Measurements from ENCODE around the gene AGBL1.

AGBL1 gene

GRCh38 chr15:86060674-86061073 is 19.0 kb upstream of the AGBL1 start:
- H3K4me3 ChIP-seq (ENCODE audit: low read depth in 1 of 2, low read length in 2 of 2) = no peak overlapping the region
- H3K27me3 ChIP-seq (ENCODE audit: low read depth, low read length) = no peaks in the 10 kb centered on the region
- H3K36me3 ChIP-seq (ENCODE audit: control insufficient read depth in 1 of 2, insufficient read depth in 2 of 2, low read length in 2 of 2) = no peaks in the 10 kb centered on the region
- H3K9me3 ChIP-seq (ENCODE audit: control insufficient read depth in 1 of 2, low read length in 2 of 2) = no peaks in the 10 kb centered on the region
- no peaks in the 10 kb centered on the region for H3K4me1 ChIP-seq (ENCODE audit: control insufficient read depth in 1 of 2, insufficient read depth in 2 of 2, low read length in 2 of 2)
- no peak overlapping the region for H3K27ac ChIP-seq (ENCODE audit: low read length)

GRCh38 chr15:86061581-86061980 is 18.1 kb upstream of the AGBL1 start:
- no peaks in the 10 kb centered on the region for H3K27me3 ChIP-seq (ENCODE audit: low read depth, low read length)
- no peaks in the 10 kb centered on the region for H3K9me3 ChIP-seq (ENCODE audit: control insufficient read depth in 1 of 2, low read length in 2 of 2)
- no peak overlapping the region for H3K27ac ChIP-seq (ENCODE audit: low read length)

GRCh38 chr15:86062646-86063243 is 16.9 kb upstream of the AGBL1 start:
- no peaks in the 10 kb centered on the region for H3K27me3 ChIP-seq (ENCODE audit: low read depth, low read length)
- H3K36me3 ChIP-seq (ENCODE audit: control insufficient read depth in 1 of 2, insufficient read depth in 2 of 2, low read length in 2 of 2) = no peaks in the 10 kb centered on the region
- no peak overlapping the region for H3K4me3 ChIP-seq (ENCODE audit: low read depth in 1 of 2, low read length in 2 of 2)
- H3K9me3 ChIP-seq (ENCODE audit: control insufficient read depth in 1 of 2, low read length in 2 of 2) = peaks cover 0 to 4% of the 10 kb centered on the region in 2 donors
- H3K27ac ChIP-seq (ENCODE audit: low read length) = no peak overlapping the region
- no peaks in the 10 kb centered on the region for H3K4me1 ChIP-seq (ENCODE audit: control insufficient read depth in 1 of 2, insufficient read depth in 2 of 2, low read length in 2 of 2)

More at GRCh38 chr15:86061581-86061980, 18.1 kb upstream of the AGBL1 start:
- no peaks in the 10 kb centered on the region for H3K36me3 ChIP-seq (ENCODE audit: control insufficient read depth in 1 of 2, insufficient read depth in 2 of 2, low read length in 2 of 2)
- H3K4me3 ChIP-seq (ENCODE audit: low read depth in 1 of 2, low read length in 2 of 2) = no peak overlapping the region
- H3K4me1 ChIP-seq (ENCODE audit: control insufficient read depth in 1 of 2, insufficient read depth in 2 of 2, low read length in 2 of 2) = no peaks in the 10 kb centered on the region

- Histone ChIP-seq H3K36me3 (ENCODE audit: control insufficient read depth in 1 of 2, insufficient read depth in 2 of 2, low read length in 2 of 2) (no peaks in the 10 kb centered on the region), H3K4me1 (ENCODE audit: control insufficient read depth in 1 of 2, insufficient read depth in 2 of 2, low read length in 2 of 2) (no peaks in the 10 kb centered on the region), H3K27ac (ENCODE audit: low read length) (no peak overlapping the region), H3K27me3 (ENCODE audit: low read depth, low read length) (no peaks in the 10 kb centered on the region), H3K4me3 (ENCODE audit: low read depth in 1 of 2, low read length in 2 of 2) (no peak overlapping the region), H3K9me3 (ENCODE audit: control insufficient read depth in 1 of 2, low read length in 2 of 2) (peaks cover 0 to 6% of the 10 kb centered on the region in 2 donors)
Measured at GRCh38 chr15:86063356-86064095, 16.1 kb upstream of the AGBL1 start.

- no peak overlapping the region for H3K4me3 ChIP-seq (ENCODE audit: low read depth in 1 of 2, low read length in 2 of 2)
Measured at GRCh38 chr15:86064326-86064725, 15.3 kb upstream of the AGBL1 start.

GRCh38 chr15:86066174-86066834 is 13.4 kb upstream of the AGBL1 start:
- no peak overlapping the region for H3K4me3 ChIP-seq (ENCODE audit: low read depth in 1 of 2, low read length in 2 of 2)
- no peak overlapping the region for H3K27ac ChIP-seq (ENCODE audit: low read length)
- H3K27me3 ChIP-seq (ENCODE audit: low read depth, low read length) = no peaks in the 10 kb centered on the region
- no peaks in the 10 kb centered on the region for H3K36me3 ChIP-seq (ENCODE audit: control insufficient read depth in 1 of 2, insufficient read depth in 2 of 2, low read length in 2 of 2)
- peaks cover 0 to 6% of the 10 kb centered on the region in 2 donors for H3K9me3 ChIP-seq (ENCODE audit: control insufficient read depth in 1 of 2, low read length in 2 of 2)
- H3K4me1 ChIP-seq (ENCODE audit: control insufficient read depth in 1 of 2, insufficient read depth in 2 of 2, low read length in 2 of 2) = no peaks in the 10 kb centered on the region

More at GRCh38 chr15:86064326-86064725, 15.3 kb upstream of the AGBL1 start:
- Histone ChIP-seq H3K4me1 (ENCODE audit: control insufficient read depth in 1 of 2, insufficient read depth in 2 of 2, low read length in 2 of 2) (no peaks in the 10 kb centered on the region), H3K36me3 (ENCODE audit: control insufficient read depth in 1 of 2, insufficient read depth in 2 of 2, low read length in 2 of 2) (no peaks in the 10 kb centered on the region), H3K27me3 (ENCODE audit: low read depth, low read length) (no peaks in the 10 kb centered on the region), H3K27ac (ENCODE audit: low read length) (no peak overlapping the region), H3K9me3 (ENCODE audit: control insufficient read depth in 1 of 2, low read length in 2 of 2) (peaks cover 0 to 6% of the 10 kb centered on the region in 2 donors)

- peaks cover 0 to under 1% of the 10 kb centered on the region in 2 donors for H3K9me3 ChIP-seq (ENCODE audit: control insufficient read depth in 1 of 2, low read length in 2 of 2)
- H3K4me1 ChIP-seq (ENCODE audit: control insufficient read depth in 1 of 2, insufficient read depth in 2 of 2, low read length in 2 of 2) = no peaks in the 10 kb centered on the region
- no peaks in the 10 kb centered on the region for H3K36me3 ChIP-seq (ENCODE audit: control insufficient read depth in 1 of 2, insufficient read depth in 2 of 2, low read length in 2 of 2)
- no peaks in the 10 kb centered on the region for H3K27me3 ChIP-seq (ENCODE audit: low read depth, low read length)
- no peak overlapping the region for H3K4me3 ChIP-seq (ENCODE audit: low read depth in 1 of 2, low read length in 2 of 2)
- no peak overlapping the region for H3K27ac ChIP-seq (ENCODE audit: low read length)
Measured at GRCh38 chr15:86073281-86073680, 6.4 kb upstream of the AGBL1 start.

- Histone ChIP-seq H3K4me3 (ENCODE audit: low read depth in 1 of 2, low read length in 2 of 2) (no peak overlapping the region), H3K36me3 (ENCODE audit: control insufficient read depth in 1 of 2, insufficient read depth in 2 of 2, low read length in 2 of 2) (no peaks in the 10 kb centered on the region), H3K4me1 (ENCODE audit: control insufficient read depth in 1 of 2, insufficient read depth in 2 of 2, low read length in 2 of 2) (no peaks in the 10 kb centered on the region), H3K27me3 (ENCODE audit: low read depth, low read length) (no peaks in the 10 kb centered on the region), H3K27ac (ENCODE audit: low read length) (no peak overlapping the region), H3K9me3 (ENCODE audit: control insufficient read depth in 1 of 2, low read length in 2 of 2) (no peaks in the 10 kb centered on the region)
Measured at GRCh38 chr15:86076468-86076867, 3.2 kb upstream of the AGBL1 start.

- no peak overlapping the region for H3K27ac ChIP-seq (ENCODE audit: low read length)
- H3K4me1 ChIP-seq (ENCODE audit: control insufficient read depth in 1 of 2, insufficient read depth in 2 of 2, low read length in 2 of 2) = peaks cover 0 to 2% of the 10 kb centered on the region in 2 donors
- H3K9me3 ChIP-seq (ENCODE audit: control insufficient read depth in 1 of 2, low read length in 2 of 2) = no peaks in the 10 kb centered on the region
- H3K4me3 ChIP-seq (ENCODE audit: low read depth in 1 of 2, low read length in 2 of 2) = no peak overlapping the region
- H3K27me3 ChIP-seq (ENCODE audit: low read depth, low read length) = no peaks in the 10 kb centered on the region
- no peaks in the 10 kb centered on the region for H3K36me3 ChIP-seq (ENCODE audit: control insufficient read depth in 1 of 2, insufficient read depth in 2 of 2, low read length in 2 of 2)
Measured at GRCh38 chr15:86077070-86077469, 2.6 kb upstream of the AGBL1 start.

- Histone ChIP-seq H3K9me3 (ENCODE audit: control insufficient read depth in 1 of 2, low read length in 2 of 2) (no peaks in the 10 kb centered on the region), H3K4me3 (ENCODE audit: low read depth in 1 of 2, low read length in 2 of 2) (no peak overlapping the region), H3K27ac (ENCODE audit: low read length) (no peak overlapping the region), H3K27me3 (ENCODE audit: low read depth, low read length) (no peaks in the 10 kb centered on the region), H3K4me1 (ENCODE audit: control insufficient read depth in 1 of 2, insufficient read depth in 2 of 2, low read length in 2 of 2) (peaks cover 0 to 7% of the 10 kb centered on the region in 2 donors), H3K36me3 (ENCODE audit: control insufficient read depth in 1 of 2, insufficient read depth in 2 of 2, low read length in 2 of 2) (no peaks in the 10 kb centered on the region)
Measured at GRCh38 chr15:86080302-86080701, 631 bp downstream of the AGBL1 start.

- H3K36me3 ChIP-seq (ENCODE audit: control insufficient read depth in 1 of 2, insufficient read depth in 2 of 2, low read length in 2 of 2) = no peaks in the 10 kb centered on the region
- H3K4me3 ChIP-seq (ENCODE audit: low read depth in 1 of 2, low read length in 2 of 2) = no peak overlapping the region
- no peak overlapping the region for H3K27ac ChIP-seq (ENCODE audit: low read length)
- peaks cover 0 to 7% of the 10 kb centered on the region in 2 donors for H3K4me1 ChIP-seq (ENCODE audit: control insufficient read depth in 1 of 2, insufficient read depth in 2 of 2, low read length in 2 of 2)
- H3K27me3 ChIP-seq (ENCODE audit: low read depth, low read length) = no peaks in the 10 kb centered on the region
- no peaks in the 10 kb centered on the region for H3K9me3 ChIP-seq (ENCODE audit: control insufficient read depth in 1 of 2, low read length in 2 of 2)
Measured at GRCh38 chr15:86082619-86083380, 3.1 kb downstream of the AGBL1 start.

All from muscle layer of duodenum (tissue), 2 donors.